Esophagus squamous epithelium (tissue), 5 donors: ENCODE measurements around the gene PANK4. TPM values are rescaled to one million over a fixed set of nuclear protein-coding genes. Genes with fewer than 3 reads are reported as not detected.

ENCODE experiments used
- DNase-seq: peaks from one replicate; lab custom pipeline; 2025; lab: John Stamatoyannopoulos, UW
- H3K27ac ChIP-seq, 4 donors: fragments of 200-600 bp; sonication (generic); one replicate each; pipeline ENCODE4 v1.5.1; 2016 to 2019; ENCODE audit warnings: mild to moderate bottlenecking in 1 of 4
- H3K27me3 ChIP-seq, 4 donors: fragments of 200-600 bp; sonication (generic); 1 replicate in 3 of 4; 2 replicates in 1 of 4; pipeline versions ENCODE4 v1.5.1 to v1.6.0; 2017 to 2021; ENCODE audit warnings: antibody characterized with exemption in 1 of 4
- H3K36me3 ChIP-seq, 3 donors: fragments of 200-600 bp; sonication (generic); one replicate each; pipeline ENCODE4 v1.5.1; 2016 to 2019
- H3K4me1 ChIP-seq, 3 donors: fragments of 200-600 bp; sonication (generic); one replicate each; pipeline ENCODE4 v1.5.1; 2017 to 2019
- H3K4me3 ChIP-seq, 4 donors: fragments of 200-600 bp; sonication (generic); 1 replicate in 3 of 4; 2 replicates in 1 of 4; pipeline ENCODE4 v1.5.1; 2016 to 2019; ENCODE audit warnings: mild to moderate bottlenecking in 2 of 4, moderate library complexity in 1 of 4
- H3K9me3 ChIP-seq, 3 donors: fragments of 200-600 bp; sonication (generic); one replicate each; pipeline ENCODE4 v1.5.1; 2016 to 2019
- CTCF ChIP-seq, 6 experiments: fragments of 450-650 bp in 4 of 6; fragments of 200-600 bp in 2 of 6; sonication (generic) in 2 of 6; IDR thresholded peaks; one replicate each; pipeline ENCODE4 v1.5.1; 2016 to 2019; ENCODE audit warnings: antibody characterized with exemption in 6 of 6, mild to moderate bottlenecking in 4 of 6, moderate library complexity in 4 of 6
- POLR2A ChIP-seq, 4 donors: fragments of 450-650 bp; IDR thresholded peaks; one replicate each; pipeline ENCODE4 v1.6.1; 2017; ENCODE audit warnings: antibody characterized with exemption in 4 of 4, mild to moderate bottlenecking in 4 of 4, moderate library complexity in 3 of 4
- WGBS, 2 donors: methylation state at CpG; one replicate each; pipeline ENCODE4 v1.1.5; 2018; 5-methylcytosine and 5-hydroxymethylcytosine counted together
- intact Hi-C: fragments of 100-400 bp; cut with DNase I; formaldehyde crosslinking; loops from one replicate; pipeline ENCODE4 v1.15.0; 2022
- total RNA-seq, 4 donors: library from RNA; depleted of rRNA; stranded (reverse); fragments of >200 nt; gene quantifications; one replicate each; pipeline ENCODE4 v1.1.0, GENCODE V29; 2016
- donor health status: DM: yes; HTN: yes; CAD: no.

The PANK4 gene
- total RNA-seq, 4 donors from 2014 or later: 11.8 to 29.1 (median 17.0) TPM

GRCh38 chr1:2506901-2507565, 19.4 kb downstream of the PANK4 start:
- Histone ChIP-seq H3K4me1 (peaks cover 0 to 29% (median 0%) of the 10 kb centered on the region in 3 donors), H3K36me3 (peaks cover 22 to 72% (median 36%) of the 10 kb centered on the region in 3 donors), H3K27ac (no peak overlapping the region), H3K4me3 (no peak overlapping the region), H3K9me3 (no peaks in the 10 kb centered on the region), H3K27me3 (peaks cover 0 to 32% (median 0%) of the 10 kb centered on the region in 4 donors)
- intact Hi-C loops: no loop called here
- no peak for DNase-seq
- TF ChIP-seq CTCF (IDR thresholded peaks at IDR 0.05): no peak
- TF ChIP-seq POLR2A (IDR thresholded peaks at IDR 0.05): no peak
- WGBS, 2 donors: 80% methylated on average over 2 of the region's 15 CpGs; no CpG with 5 or more reads in 1 of the 2 donors

- no peaks in the 10 kb centered on the region for H3K9me3 ChIP-seq
- H3K27ac ChIP-seq: no peak overlapping the region
- 73% methylated on average over 3 of the region's 30 CpGs; no CpG with 5 or more reads in 1 of the 2 donors for WGBS, 2 donors
- TF ChIP-seq CTCF (IDR thresholded peaks at IDR 0.05) (no peak), POLR2A (IDR thresholded peaks at IDR 0.05) (no peak)
- H3K36me3 ChIP-seq: peaks cover 20 to 72% (median 28%) of the 10 kb centered on the region in 3 donors
- H3K27me3 ChIP-seq: peaks cover 0 to 40% (median 0%) of the 10 kb centered on the region in 4 donors
- peaks cover 0 to 29% (median 0%) of the 10 kb centered on the region in 3 donors for H3K4me1 ChIP-seq
- H3K4me3 ChIP-seq: no peak overlapping the region
- no peak for DNase-seq
- intact Hi-C loops: no loop called here
Measured at GRCh38 chr1:2506007-2506860, 20.2 kb downstream of the PANK4 start.

- intact Hi-C loops: no loop called here
- Histone ChIP-seq H3K36me3 (peaks cover 13 to 65% (median 21%) of the 10 kb centered on the region in 3 donors), H3K27ac (no peak overlapping the region), H3K9me3 (no peaks in the 10 kb centered on the region), H3K4me1 (peaks cover 0 to 29% (median 0%) of the 10 kb centered on the region in 3 donors), H3K27me3 (peaks cover 0 to 45% (median 0%) of the 10 kb centered on the region in 4 donors), H3K4me3 (no peak overlapping the region)
- no peak for DNase-seq
- TF ChIP-seq POLR2A (IDR thresholded peaks at IDR 0.05) (no peak), CTCF (IDR thresholded peaks at IDR 0.05) (no peak)
- 60 to 61% methylated on average over 6 to 11 of the region's 21 CpGs for WGBS, 2 donors
Measured at GRCh38 chr1:2505461-2505994, 20.9 kb downstream of the PANK4 start.

- no peak for DNase-seq
- H3K27ac ChIP-seq: no peak overlapping the region
- no peaks in the 10 kb centered on the region for H3K9me3 ChIP-seq
- 73% methylated on average over 6 of the region's 22 CpGs; no CpG with 5 or more reads in 1 of the 2 donors for WGBS, 2 donors
- no peak for TF ChIP-seq CTCF (IDR thresholded peaks at IDR 0.05)
- no peak for TF ChIP-seq POLR2A (IDR thresholded peaks at IDR 0.05)
- H3K4me1 ChIP-seq: peaks cover 0 to 34% (median 0%) of the 10 kb centered on the region in 3 donors
- peaks cover 0 to 51% (median 0%) of the 10 kb centered on the region in 4 donors for H3K27me3 ChIP-seq
- intact Hi-C loops: no loop called here
- no peak overlapping the region for H3K4me3 ChIP-seq
- H3K36me3 ChIP-seq: peaks cover 6 to 64% (median 15%) of the 10 kb centered on the region in 3 donors
Measured at GRCh38 chr1:2504949-2505272, 21.5 kb downstream of the PANK4 start.
